Sigmoid colon (tissue), 4 donors: ENCODE measurements around the gene RAPGEF3.

ENCODE experiments used
- CTCF ChIP-seq, 4 experiments: fragments of 450-650 bp in 3 of 4; fragments of 200-600 bp in 1 of 4; IDR thresholded peaks; one replicate each; pipeline ENCODE4 v1.5.1; 2016 to 2019; ENCODE audit warnings: antibody characterized with exemption in 4 of 4, mild to moderate bottlenecking in 3 of 4, moderate library complexity in 2 of 4
- EP300 ChIP-seq, 4 donors: sonication (generic); formaldehyde crosslinking; IDR thresholded peaks; one replicate each; pipeline ENCODE4 v1.6.1; 2017; ENCODE audit warnings: antibody characterized with exemption in 4 of 4
- POLR2A ChIP-seq, 2 donors: fragments of 450-650 bp; IDR thresholded peaks; one replicate each; pipeline ENCODE4 v1.6.1; 2016; ENCODE audit warnings: antibody characterized with exemption in 2 of 2, mild to moderate bottlenecking in 2 of 2, moderate library complexity in 2 of 2
- POLR2AphosphoS5 ChIP-seq, 4 donors: sonication (generic); formaldehyde crosslinking; IDR thresholded peaks; one replicate each; pipeline ENCODE4 v1.6.1; 2017; ENCODE audit warnings: antibody characterized with exemption in 4 of 4

GRCh38 chr12:47746523-47746922 is 12.2 kb downstream of the RAPGEF3 start:
- TF ChIP-seq POLR2AphosphoS5 (IDR thresholded peaks at IDR 0.05) = no peak
- no peak for TF ChIP-seq EP300 (IDR thresholded peaks at IDR 0.05)
- no peak for TF ChIP-seq POLR2A (IDR thresholded peaks at IDR 0.05)
- no peak for TF ChIP-seq CTCF (IDR thresholded peaks at IDR 0.05)
